Upper lobe of left lung (tissue), 6 donors: ENCODE data around the gene PTGDS. TPM values are rescaled to one million over a fixed set of nuclear protein-coding genes. Genes with fewer than 3 reads are reported as not detected.

ENCODE experiments used
- ATAC-seq, 2 donors: fragments of 200-7000 bp; cut with Tn5 transposase; one replicate each; pipeline ENCODE4 v1.9.1; 2022; ENCODE audit warnings: mild to moderate bottlenecking in 2 of 2, moderate library complexity in 2 of 2; ENCODE audit not compliant: low FRiP score in 2 of 2
- DNase-seq, 2 donors: peaks; one replicate each; pipeline ENCODE4 v3.0.0-alpha.2; 2019 to 2020
- H3K27ac ChIP-seq, 4 donors: fragments of 200-600 bp; sonication (generic); one replicate each; pipeline ENCODE4 v1.5.1; 2016 to 2019
- H3K27me3 ChIP-seq, 4 donors: fragments of 200-600 bp; sonication (generic); one replicate each; pipeline ENCODE4 v1.5.1; 2017 to 2019
- H3K36me3 ChIP-seq, 4 donors: fragments of 200-600 bp; sonication (generic); one replicate each; pipeline ENCODE4 v1.5.1; 2016 to 2019
- H3K4me1 ChIP-seq, 4 donors: fragments of 200-600 bp; sonication (generic); one replicate each; pipeline ENCODE4 v1.5.1; 2018 to 2019
- H3K4me3 ChIP-seq, 4 donors: fragments of 200-600 bp; sonication (generic); one replicate each; pipeline ENCODE4 v1.5.1; 2017 to 2019; ENCODE audit warnings: mild to moderate bottlenecking in 2 of 4, moderate library complexity in 1 of 4
- H3K9me3 ChIP-seq, 4 donors: fragments of 200-600 bp; sonication (generic); one replicate each; pipeline ENCODE4 v1.5.1; 2018 to 2019
- EP300 ChIP-seq, 4 donors: sonication (generic); formaldehyde crosslinking; IDR thresholded peaks; one replicate each; pipeline ENCODE4 v1.5.1; 2017; ENCODE audit warnings: antibody characterized with exemption in 4 of 4, control low read depth in 2 of 4
- POLR2A ChIP-seq, 4 donors: fragments of 450-650 bp; IDR thresholded peaks; one replicate each; pipeline ENCODE4 v1.5.1; 2016 to 2017; ENCODE audit warnings: antibody characterized with exemption in 4 of 4, mild to moderate bottlenecking in 2 of 4
- POLR2AphosphoS5 ChIP-seq, 2 donors: sonication (generic); formaldehyde crosslinking; IDR thresholded peaks; one replicate each; pipeline ENCODE4 v1.5.1; 2017; ENCODE audit warnings: antibody characterized with exemption in 2 of 2
- WGBS, 2 donors: methylation state at CpG; one replicate each; pipeline ENCODE4 v1.1.5; 2017 to 2018; 5-methylcytosine and 5-hydroxymethylcytosine counted together
- total RNA-seq, 6 donors: library from RNA; depleted of rRNA in 4 of 6; stranded (reverse); fragments of >200 nt in 4 of 6; gene quantifications; one replicate each; pipeline versions ENCODE4 v1.1.0 to v1.2.1, GENCODE V29; 2016 to 2021
- TF ChIP-seq, protein P1 (sequence below), 6 experiments: fragments of 450-650 bp in 4 of 6; fragments of 200-600 bp in 2 of 6; sonication (generic) in 2 of 6; IDR thresholded peaks; one replicate each; pipeline ENCODE4 v1.5.1; 2016 to 2019; ENCODE audit warnings: antibody characterized with exemption in 6 of 6
- donor health status: DM: no; HTN: no; CAD: no; lungs with moderate emphysema.
- donor health status: DM: no; HTN: yes; CAD: no; lungs with severe emphysema.

The PTGDS gene
- total RNA-seq, 6 donors from 2014 or later: 31.7 to 395 (median 246) TPM

DNA sequence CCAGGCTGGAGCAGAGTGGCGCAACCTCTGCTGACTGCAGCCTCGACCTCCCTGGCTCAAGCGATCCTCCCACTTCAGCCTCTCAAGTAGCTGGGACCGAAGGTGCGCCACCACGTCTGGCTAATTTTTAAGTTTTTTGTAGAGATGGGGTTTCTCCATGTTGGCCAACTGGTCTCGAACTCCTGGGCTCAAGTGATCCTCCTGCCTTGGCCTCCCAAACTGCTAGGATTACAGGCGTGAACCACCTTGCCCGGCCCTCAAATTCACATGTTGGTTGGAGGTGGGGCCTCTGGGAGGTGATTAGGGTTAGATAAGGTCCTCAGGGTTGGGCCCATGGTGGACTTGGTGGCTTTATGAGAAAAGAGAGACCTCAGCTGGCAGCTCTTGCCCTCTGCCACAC, 15.1 kb upstream of the PTGDS start:
- Histone ChIP-seq H3K9me3 (no peaks in the 10 kb centered on the region), H3K27me3 (no peaks in the 10 kb centered on the region), H3K27ac (no peak overlapping the region), H3K36me3 (no peaks in the 10 kb centered on the region), H3K4me1 (peaks cover 7 to 30% (median 18%) of the 10 kb centered on the region in 4 donors), H3K4me3 (no peak overlapping the region)
- WGBS, 2 donors: 94 to 97% methylated on average over 9 of the region's 9 CpGs
- TF ChIP-seq POLR2AphosphoS5 (IDR thresholded peaks at IDR 0.05) (no peak), POLR2A (IDR thresholded peaks at IDR 0.05) (no peak), EP300 (IDR thresholded peaks at IDR 0.05) (no peak)
- TF ChIP-seq, protein P1, sequence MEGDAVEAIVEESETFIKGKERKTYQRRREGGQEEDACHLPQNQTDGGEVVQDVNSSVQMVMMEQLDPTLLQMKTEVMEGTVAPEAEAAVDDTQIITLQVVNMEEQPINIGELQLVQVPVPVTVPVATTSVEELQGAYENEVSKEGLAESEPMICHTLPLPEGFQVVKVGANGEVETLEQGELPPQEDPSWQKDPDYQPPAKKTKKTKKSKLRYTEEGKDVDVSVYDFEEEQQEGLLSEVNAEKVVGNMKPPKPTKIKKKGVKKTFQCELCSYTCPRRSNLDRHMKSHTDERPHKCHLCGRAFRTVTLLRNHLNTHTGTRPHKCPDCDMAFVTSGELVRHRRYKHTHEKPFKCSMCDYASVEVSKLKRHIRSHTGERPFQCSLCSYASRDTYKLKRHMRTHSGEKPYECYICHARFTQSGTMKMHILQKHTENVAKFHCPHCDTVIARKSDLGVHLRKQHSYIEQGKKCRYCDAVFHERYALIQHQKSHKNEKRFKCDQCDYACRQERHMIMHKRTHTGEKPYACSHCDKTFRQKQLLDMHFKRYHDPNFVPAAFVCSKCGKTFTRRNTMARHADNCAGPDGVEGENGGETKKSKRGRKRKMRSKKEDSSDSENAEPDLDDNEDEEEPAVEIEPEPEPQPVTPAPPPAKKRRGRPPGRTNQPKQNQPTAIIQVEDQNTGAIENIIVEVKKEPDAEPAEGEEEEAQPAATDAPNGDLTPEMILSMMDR (IDR thresholded peaks at IDR 0.05): no peak
- ATAC-seq (no peak), DNase-seq (no peak)

DNA sequence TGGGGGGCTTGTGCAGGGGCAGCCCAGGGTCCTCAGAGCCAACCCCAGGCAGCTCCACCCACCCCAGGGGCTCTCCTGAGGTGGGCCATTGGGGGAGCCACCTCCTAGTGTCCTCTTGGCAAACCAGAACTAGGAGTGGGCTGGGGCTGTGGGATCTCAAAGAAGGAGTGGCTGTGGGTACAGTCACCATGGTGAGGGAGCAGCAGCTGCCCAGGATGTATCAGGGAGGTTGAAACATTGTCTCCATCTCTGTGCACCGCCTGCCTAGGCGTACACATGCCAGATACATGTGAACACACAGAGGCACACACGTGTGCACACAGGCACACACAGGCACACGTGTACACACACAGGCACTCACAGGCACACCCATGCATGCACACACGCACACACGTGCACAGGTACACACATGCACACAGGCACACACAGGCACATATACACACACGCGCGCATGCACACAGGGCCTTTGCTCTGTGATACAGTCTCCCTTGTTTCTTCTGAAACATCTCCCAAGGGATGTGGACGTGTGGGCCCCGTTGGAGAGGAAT, 14.5 kb upstream of the PTGDS start:
- no peak overlapping the region for H3K4me3 ChIP-seq

GRCh38 chr9:136963341-136963740, 14.0 kb upstream of the PTGDS start:
- Histone ChIP-seq H3K4me3 (no peak overlapping the region), H3K27ac (no peak overlapping the region), H3K9me3 (no peaks in the 10 kb centered on the region), H3K27me3 (no peaks in the 10 kb centered on the region), H3K4me1 (peaks cover 7 to 30% (median 18%) of the 10 kb centered on the region in 4 donors), H3K36me3 (no peaks in the 10 kb centered on the region)
- DNase-seq (peak in 1 of 2 donors; percentile 47), ATAC-seq (no peak)
- 93 to 96% methylated on average over 7 to 15 of the region's 15 CpGs for WGBS, 2 donors
- TF ChIP-seq POLR2AphosphoS5 (IDR thresholded peaks at IDR 0.05) (no peak), POLR2A (IDR thresholded peaks at IDR 0.05) (no peak), EP300 (IDR thresholded peaks at IDR 0.05) (no peak)
- TF ChIP-seq, protein P1 (IDR thresholded peaks at IDR 0.05): no peak

More for the DNA sequence above, 14.5 kb upstream of the PTGDS start:
- WGBS, 2 donors: 86 to 89% methylated on average over 4 to 11 of the region's 11 CpGs
- Histone ChIP-seq H3K27ac (no peak overlapping the region), H3K36me3 (no peaks in the 10 kb centered on the region), H3K27me3 (no peaks in the 10 kb centered on the region), H3K4me1 (peaks cover 7 to 30% (median 18%) of the 10 kb centered on the region in 4 donors), H3K9me3 (no peaks in the 10 kb centered on the region)
- ATAC-seq: no peak
- TF ChIP-seq POLR2AphosphoS5 (IDR thresholded peaks at IDR 0.05): no peak
- no peak for TF ChIP-seq EP300 (IDR thresholded peaks at IDR 0.05)
- TF ChIP-seq, protein P1 (IDR thresholded peaks at IDR 0.05): no peak
- no peak for TF ChIP-seq POLR2A (IDR thresholded peaks at IDR 0.05)
- DNase-seq: peak in 1 of 2 donors; percentile 7

- Histone ChIP-seq H3K4me3 (no peak overlapping the region), H3K27me3 (no peaks in the 10 kb centered on the region), H3K9me3 (no peaks in the 10 kb centered on the region), H3K4me1 (peaks cover 7 to 30% (median 18%) of the 10 kb centered on the region in 4 donors), H3K27ac (no peak overlapping the region), H3K36me3 (no peaks in the 10 kb centered on the region)
- ATAC-seq: no peak
- WGBS, 2 donors: 92 to 100% methylated on average over 1 to 9 of the region's 12 CpGs
- TF ChIP-seq POLR2A (IDR thresholded peaks at IDR 0.05) (no peak), EP300 (IDR thresholded peaks at IDR 0.05) (no peak), POLR2AphosphoS5 (IDR thresholded peaks at IDR 0.05) (no peak)
- DNase-seq: peak in 1 of 2 donors; percentile 56
Observed at GRCh38 chr9:136963751-136964150, 13.6 kb upstream of the PTGDS start.

DNA sequence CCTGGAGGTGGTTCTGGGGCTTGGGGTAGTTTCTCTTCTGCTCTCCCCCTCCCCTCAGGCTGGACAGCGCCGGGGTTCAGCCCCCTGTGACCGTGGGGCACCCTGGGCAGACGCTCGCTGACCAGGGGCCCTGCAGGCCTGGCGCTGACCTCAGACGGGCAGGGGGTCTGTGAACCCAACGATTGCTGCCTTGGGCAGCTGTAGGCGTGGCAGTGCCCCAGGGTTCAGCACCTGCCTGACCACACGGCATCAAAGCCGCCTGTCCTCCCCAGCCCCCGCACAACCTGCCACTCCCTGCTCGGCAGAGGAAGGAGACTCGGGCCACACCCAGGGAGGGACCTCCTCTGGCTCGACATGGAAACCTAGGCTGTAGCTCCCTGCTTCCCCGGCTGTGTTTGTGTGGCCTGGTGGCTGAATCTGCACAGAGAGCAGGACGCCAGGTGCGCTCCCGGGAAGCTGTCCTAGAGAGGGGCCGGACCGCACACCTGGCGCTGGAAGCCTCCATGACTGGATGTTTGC, 13.1 kb upstream of the PTGDS start:
- ATAC-seq (no peak), DNase-seq (peak in 1 of 2 donors; percentile 64)
- Histone ChIP-seq H3K27ac (no peak overlapping the region), H3K36me3 (no peaks in the 10 kb centered on the region), H3K27me3 (no peaks in the 10 kb centered on the region), H3K4me3 (no peak overlapping the region), H3K4me1 (peaks cover 7 to 26% (median 18%) of the 10 kb centered on the region in 4 donors), H3K9me3 (no peaks in the 10 kb centered on the region)
- no peak for TF ChIP-seq POLR2AphosphoS5 (IDR thresholded peaks at IDR 0.05)
- TF ChIP-seq, protein P1 (IDR thresholded peaks at IDR 0.05): no peak
- no peak for TF ChIP-seq EP300 (IDR thresholded peaks at IDR 0.05)
- TF ChIP-seq POLR2A (IDR thresholded peaks at IDR 0.05): no peak
- 75% methylated on average over 18 of the region's 22 CpGs; no CpG with 5 or more reads in 1 of the 2 donors for WGBS, 2 donors
